K562 (cell line): ENCODE data around the gene TLE4. TPM values are rescaled to one million over a fixed set of nuclear protein-coding genes. Genes with fewer than 3 reads are reported as not detected.

Experiments
- ATAC-seq: fragments of 200-7000 bp; cut with Tn5 transposase; 3 replicates; pipeline ENCODE4 v1.9.1; 2020; ENCODE audit warnings: moderate library complexity
- BruUV-seq: library from RNA; stranded (reverse); fragments of 400-500 nt; replicated peaks from 2 replicates; lab custom pipeline; 2021; lab: Mats Ljungman, UMichigan
- CTCF ChIA-PET: fragments of 300-600 bp; formaldehyde crosslinking; extraction: SDS; loops from one replicate; lab custom pipeline; 2021; ENCODE audit warnings: low intra/inter-chr PET ratio; lab: Yijun Ruan, JAX
- POLR2A ChIA-PET: fragments of 300-600, 350-650 bp; sonication (Branson Sonifier 250); formaldehyde crosslinking; extraction: SDS; loops from one replicate; lab custom pipeline; 2021; ENCODE audit warnings: antibody characterized with exemption, inconsistent platforms; lab: Yijun Ruan, JAX
- DNase-seq, 4 experiments: peaks; one replicate each; pipeline versions ENCODE4 v3.0.0 to v3.0.0-alpha.2; 2011 to 2018; ENCODE audit warnings: low spot score in 3 of 4, mixed read lengths in 3 of 4; ENCODE audit errors: extremely low read depth in 1 of 4
- FAIRE-seq: peaks from 2 replicates; lab custom pipeline; 2011; peaks lifted over from hg19 to GRCh38; lab: Jason Lieb, UNC
- H2AFZ ChIP-seq: 2 replicates; pipeline ENCODE4 v1.6.0; 2011; ENCODE audit warnings: low read depth, low read length, control low read depth, inconsistent platforms
- H3K27ac ChIP-seq: fragments of 200-600 bp; 3 replicates; pipeline ENCODE4 v1.8.0; 2011; ENCODE audit warnings: low read depth, mild to moderate bottlenecking, control low read depth, inconsistent platforms, low read length, moderate library complexity, mixed read lengths; ENCODE audit errors: extremely low read depth
- H3K27me3 ChIP-seq, 2 experiments: fragments of 300-600 bp in 1 of 2; 2 replicates in 1 of 2; 3 replicates in 1 of 2; pipeline versions ENCODE4 v1.6.0 to v1.8.0; 2011; ENCODE audit warnings: inconsistent platforms in 2 of 2, low read length in 2 of 2, mild to moderate bottlenecking in 1 of 2, mixed read lengths in 1 of 2, moderate library complexity in 1 of 2; ENCODE audit not compliant: control insufficient read depth in 2 of 2, insufficient read depth in 2 of 2
- H3K36me3 ChIP-seq: fragments of 300-600 bp; 3 replicates; pipeline ENCODE4 v1.8.0; 2011; ENCODE audit warnings: mild to moderate bottlenecking, low read length, inconsistent platforms; ENCODE audit not compliant: control insufficient read depth, insufficient read depth
- H3K4me1 ChIP-seq, 2 experiments: fragments of 200-600 bp in 1 of 2; replicated peaks in 1 of 2; 2 replicates in 1 of 2; 3 replicates in 1 of 2; pipeline versions ENCODE4 v1.5.1 to v1.8.0; 2011; ENCODE audit warnings: inconsistent platforms in 2 of 2, low read length in 2 of 2, mild to moderate bottlenecking in 1 of 2, mixed read lengths in 1 of 2, moderate library complexity in 1 of 2; ENCODE audit not compliant: control insufficient read depth in 2 of 2, insufficient read depth in 2 of 2
- H3K4me2 ChIP-seq: 2 replicates; pipeline ENCODE4 v1.6.1; 2011; ENCODE audit warnings: low read length, control low read depth, inconsistent platforms, mixed read lengths; ENCODE audit not compliant: insufficient read depth
- H3K4me3 ChIP-seq: fragments of 200-600 bp; sonication (generic), shearing (Covaris generic); 2 replicates; pipeline ENCODE4 v1.5.1; 2016; ENCODE audit warnings: control low read depth, inconsistent platforms
- H3K79me2 ChIP-seq: fragments of 200-600 bp; 3 replicates; pipeline ENCODE4 v1.8.0; 2011; ENCODE audit warnings: low read length, inconsistent platforms; ENCODE audit not compliant: control insufficient read depth, insufficient read depth
- H3K9ac ChIP-seq, 2 experiments: 2 replicates each; pipeline versions ENCODE4 v1.6.0 to v1.6.1; 2011; ENCODE audit warnings: low read depth in 2 of 2, low read length in 2 of 2, control low read depth in 1 of 2, inconsistent platforms in 1 of 2, mild to moderate bottlenecking in 1 of 2, mixed read lengths in 1 of 2; ENCODE audit not compliant: insufficient read depth in 1 of 2
- H3K9me1 ChIP-seq: one replicate; pipeline ENCODE4 v1.6.0; 2011; ENCODE audit warnings: inconsistent platforms, mild to moderate bottlenecking, low read length, moderate library complexity; ENCODE audit not compliant: control insufficient read depth, insufficient read depth
- H3K9me3 ChIP-seq: replicated peaks from 2 replicates; pipeline ENCODE4 v1.5.1; 2011; ENCODE audit warnings: low read depth, low read length, inconsistent platforms; ENCODE audit not compliant: control insufficient read depth, insufficient read depth
- H4K20me1 ChIP-seq: replicated peaks from 2 replicates; pipeline ENCODE4 v1.6.1; 2011; ENCODE audit warnings: low read length, inconsistent platforms, mixed read lengths; ENCODE audit not compliant: control insufficient read depth, insufficient read depth
- JUNB ChIP-seq: fragments of 450-650 bp; formaldehyde crosslinking; conservative IDR thresholded peaks from 2 replicates; pipeline ENCODE4 v1.4.0; 2020; ENCODE audit warnings: mild to moderate bottlenecking
- KDM5B ChIP-seq: fragments of 200-600 bp; sonication (generic); IDR thresholded peaks from 2 replicates; pipeline ENCODE4 v1.6.1; 2012; ENCODE audit warnings: low read depth, mild to moderate bottlenecking, moderate library complexity, low read length, control low read depth, inconsistent platforms; ENCODE audit not compliant: insufficient replicate concordance
- MXI1 ChIP-seq: IDR thresholded peaks from 2 replicates; pipeline ENCODE4 v1.6.1; 2011; ENCODE audit warnings: low read depth, mild to moderate bottlenecking, improper control_type of control experiment, low read length
- NFIC ChIP-seq: fragments of 450-650 bp; IDR thresholded peaks from 2 replicates; pipeline ENCODE4 v1.6.1; 2017; ENCODE audit warnings: mild to moderate bottlenecking, inconsistent platforms
- PHB ChIP-seq: fragments of 250-450 bp; sonication (Bioruptor Pico); IDR thresholded peaks from 2 replicates; pipeline ENCODE4 v1.5.0; 2021
- PTBP1 ChIP-seq: fragments of 200-400 bp; formaldehyde crosslinking; IDR thresholded peaks from 2 replicates; pipeline ENCODE4 v1.6.1; 2017; ENCODE audit warnings: low read depth, low read length
- RBM15 ChIP-seq: fragments of 200-400 bp; formaldehyde crosslinking; IDR thresholded peaks from 2 replicates; pipeline ENCODE4 v1.6.1; 2018; ENCODE audit warnings: mild to moderate bottlenecking, low read length, moderate library complexity; ENCODE audit not compliant: insufficient read depth
- RUNX1 ChIP-seq: sonication (generic); IDR thresholded peaks from 2 replicates; pipeline ENCODE4 v1.6.1; 2016; ENCODE audit warnings: antibody characterized with exemption, low read depth
- SIRT6 ChIP-seq: IDR thresholded peaks from one replicate; pipeline ENCODE4 v1.6.1; 2012; ENCODE audit warnings: low read depth, mild to moderate bottlenecking, control low read depth, inconsistent platforms, low read length, moderate library complexity
- SMAD4 ChIP-seq: fragments of 250-450 bp; sonication (Bioruptor Pico); conservative IDR thresholded peaks from 2 replicates; pipeline ENCODE4 v1.8.0; 2021; ENCODE audit warnings: inconsistent platforms, mild to moderate bottlenecking, moderate library complexity
- SREBF1 ChIP-seq: fragments of 150-350 bp; IDR thresholded peaks from 2 replicates; pipeline ENCODE4 v1.6.1; 2014; ENCODE audit warnings: antibody characterized with exemption, low read depth, low read length, borderline replicate concordance
- TEAD1 ChIP-seq, 2 experiments: fragments of 450-650 bp in 1 of 2; sonication (generic) in 1 of 2; formaldehyde crosslinking; IDR thresholded peaks; 2 replicates each; pipeline versions ENCODE4 v1.4.0 to v1.8.0; 2020 to 2022; ENCODE audit warnings: mild to moderate bottlenecking in 2 of 2, missing genetic modification reagents in 1 of 2
- TGIF2 ChIP-seq: sonication (generic); formaldehyde crosslinking; IDR thresholded peaks from 2 replicates; pipeline ENCODE4 v1.8.1; 2022; ENCODE audit warnings: mild to moderate bottlenecking, missing genetic modification reagents, moderate library complexity
- ZBTB12 ChIP-seq: fragments of 250-450 bp; sonication (Bioruptor Pico); IDR thresholded peaks from 2 replicates; pipeline ENCODE4 v1.4.0; 2020
- ZNF311 ChIP-seq: fragments of 250-450 bp; sonication (Bioruptor Pico); IDR thresholded peaks from 2 replicates; pipeline ENCODE4 v1.4.0; 2020; ENCODE audit warnings: mild to moderate bottlenecking, moderate library complexity
- ZNF57 ChIP-seq: fragments of 450-650 bp; formaldehyde crosslinking; IDR thresholded peaks from 2 replicates; pipeline ENCODE4 v1.4.0; 2020; ENCODE audit warnings: mild to moderate bottlenecking, moderate library complexity
- ZNF740 ChIP-seq, 3 experiments: fragments of 200-800 bp in 1 of 3; sonication (Bioruptor generic) in 1 of 3; sonication (generic) in 1 of 3; formaldehyde crosslinking in 1 of 3; IDR thresholded peaks; 2 replicates each; pipeline versions ENCODE4 v1.6.1 to v1.8.0; 2016 to 2022; ENCODE audit warnings: mild to moderate bottlenecking in 2 of 3, missing compliant biosample characterization in 2 of 3, missing genetic modification characterization in 2 of 3, missing genetic modification reagents in 1 of 3
- ZNF778 ChIP-seq: fragments of 450-650 bp; formaldehyde crosslinking; IDR thresholded peaks from 2 replicates; pipeline ENCODE4 v1.4.0; 2020; ENCODE audit warnings: mild to moderate bottlenecking, moderate library complexity
- WGBS: fragments of 100-300 bp; shearing (Covaris generic); methylation state at CpG from one replicate; pipeline ENCODE4 v1.1.6; 2016; ENCODE audit warnings: low coverage, mixed read lengths; ENCODE audit not compliant: insufficient coverage; ENCODE audit errors: missing lambda C conversion rate; 5-methylcytosine and 5-hydroxymethylcytosine counted together
- in situ Hi-C: fragments of 300-500 bp; cut with MboI; formaldehyde crosslinking; loops from 4 replicates; pipeline ENCODE4 v1.15.0; 2018; ENCODE audit warnings: inconsistent platforms, mixed read lengths
- intact Hi-C: fragments of 100-400 bp; cut with micrococcal nuclease; formaldehyde crosslinking; loops from 2 replicates; pipeline ENCODE4 v1.14.2; 2022
- polyA plus RNA-seq, 8 experiments: library from polyadenylated mRNA; depleted of rRNA in 4 of 8; stranded (reverse) in 5 of 8; unstranded in 3 of 8; fragments of >200 nt; fragmentation: Nextera tagmentation in 2 of 8; fragmentation: Illumina TruSeq in 1 of 8; extraction: Ambion mirVana in 2 of 8; extraction: Trizol in 1 of 8; gene quantifications; 2 replicates each; pipeline versions ENCODE4 v1.2.1 to v1.2.3, GENCODE V29; 2011 to 2014; ENCODE audit warnings: inconsistent platforms in 1 of 8, missing spikeins in 1 of 8
- total RNA-seq, 7 experiments: library from RNA; depleted of rRNA in 6 of 7; stranded (reverse); fragments of >200 nt in 6 of 7; fragmentation: Illumina TruSeq in 2 of 7; extraction: Trizol in 2 of 7; gene quantifications; 2 replicates each; pipeline versions ENCODE4 v1.2.1 to v1.2.3, GENCODE V29; 2011 to 2021; ENCODE audit warnings: low replicate concordance in 1 of 7
- TF ChIP-seq, protein P1 (sequence below): fragments of 250-450 bp; sonication (Bioruptor Pico); IDR thresholded peaks from 2 replicates; pipeline ENCODE4 v1.4.0; 2020; ENCODE audit warnings: mild to moderate bottlenecking, moderate library complexity

Gene TLE4
- total and polyA plus RNA-seq, 9 of the 15 experiments (the other 6 are each of a cell fraction or from before 2014, with no cell fraction given): 1.1 to 8.8 (median 5.7) TPM

GRCh38 chr9:79641070-79641469 is 69.3 kb downstream of the TLE4 start:
- DNase-seq (no peak), ATAC-seq (no peak), FAIRE-seq (no peak)
- BruUV-seq: no TSS peak
- Histone ChIP-seq H3K4me2 (no peak overlapping the region), H4K20me1 (no peaks in the 10 kb centered on the region), H3K4me1 (no peaks in the 10 kb centered on the region), H3K9me1 (no peaks in the 10 kb centered on the region), H3K4me3 (no peak overlapping the region), H3K79me2 (no peaks in the 10 kb centered on the region), H3K27me3 (no peaks in the 10 kb centered on the region), H3K9ac (no peak overlapping the region), H3K9me3 (no peaks in the 10 kb centered on the region), H3K27ac (no peak overlapping the region), H3K36me3 (no peaks in the 10 kb centered on the region), H2AFZ (no peak overlapping the region)
- CTCF ChIA-PET: no interaction called here
- in situ Hi-C loops: no loop called here
- TF ChIP-seq NFIC: no peak
- TF ChIP-seq RUNX1: no peak
- no peak for TF ChIP-seq JUNB (CRISPR knock-in tag)
- TF ChIP-seq SIRT6: no peak
- no peak for TF ChIP-seq ZBTB12 (CRISPR knock-in tag)
- no peak for TF ChIP-seq ZNF740 (CRISPR knock-in tag; IDR thresholded peaks at IDR 0.05)
- TF ChIP-seq ZNF740 (tag; IDR thresholded peaks at IDR 0.05): no peak
- TF ChIP-seq ZNF311 (CRISPR knock-in tag): no peak
- TF ChIP-seq RBM15: no peak
- TF ChIP-seq TEAD1 (CRISPR knock-in tag; IDR thresholded peaks at IDR 0.05): no peak
- TF ChIP-seq SMAD4 (CRISPR knock-in tag): no peak
- no peak for TF ChIP-seq ZNF778 (CRISPR knock-in tag)
- no peak for TF ChIP-seq MXI1
- no peak for TF ChIP-seq KDM5B
- TF ChIP-seq, protein P1, sequence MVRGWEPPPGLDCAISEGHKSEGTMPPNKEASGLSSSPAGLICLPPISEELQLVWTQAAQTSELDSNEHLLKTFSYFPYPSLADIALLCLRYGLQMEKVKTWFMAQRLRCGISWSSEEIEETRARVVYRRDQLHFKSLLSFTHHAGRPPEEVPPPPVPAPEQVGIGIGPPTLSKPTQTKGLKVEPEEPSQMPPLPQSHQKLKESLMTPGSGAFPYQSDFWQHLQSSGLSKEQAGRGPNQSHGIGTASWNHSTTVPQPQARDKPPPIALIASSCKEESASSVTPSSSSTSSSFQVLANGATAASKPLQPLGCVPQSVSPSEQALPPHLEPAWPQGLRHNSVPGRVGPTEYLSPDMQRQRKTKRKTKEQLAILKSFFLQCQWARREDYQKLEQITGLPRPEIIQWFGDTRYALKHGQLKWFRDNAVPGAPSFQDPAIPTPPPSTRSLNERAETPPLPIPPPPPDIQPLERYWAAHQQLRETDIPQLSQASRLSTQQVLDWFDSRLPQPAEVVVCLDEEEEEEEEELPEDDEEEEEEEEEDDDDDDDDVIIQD (CRISPR knock-in tag): no peak
- no peak for TF ChIP-seq TGIF2 (CRISPR knock-in tag)
- TF ChIP-seq ZNF57 (CRISPR knock-in tag): no peak
- TF ChIP-seq PHB: no peak
- TF ChIP-seq SREBF1: no peak
- TF ChIP-seq PTBP1: no peak
- POLR2A ChIA-PET: no interaction called here
- 0% methylated on average over 1 of the region's 1 CpG for WGBS
- intact Hi-C loops: no loop called here
